SH-SY5Y (cell line): Measurements from ENCODE around the gene HS6ST2.

ENCODE experiments used
- GATA2 ChIP-seq: IDR thresholded peaks from 2 replicates; pipeline ENCODE4 v1.6.1; 2011; ENCODE audit warnings: mild to moderate bottlenecking, low read depth, low read length
- GATA3 ChIP-seq: IDR thresholded peaks from 2 replicates; pipeline ENCODE4 v1.6.1; 2011; ENCODE audit warnings: low read depth, mild to moderate bottlenecking, low read length, moderate library complexity

DNA sequence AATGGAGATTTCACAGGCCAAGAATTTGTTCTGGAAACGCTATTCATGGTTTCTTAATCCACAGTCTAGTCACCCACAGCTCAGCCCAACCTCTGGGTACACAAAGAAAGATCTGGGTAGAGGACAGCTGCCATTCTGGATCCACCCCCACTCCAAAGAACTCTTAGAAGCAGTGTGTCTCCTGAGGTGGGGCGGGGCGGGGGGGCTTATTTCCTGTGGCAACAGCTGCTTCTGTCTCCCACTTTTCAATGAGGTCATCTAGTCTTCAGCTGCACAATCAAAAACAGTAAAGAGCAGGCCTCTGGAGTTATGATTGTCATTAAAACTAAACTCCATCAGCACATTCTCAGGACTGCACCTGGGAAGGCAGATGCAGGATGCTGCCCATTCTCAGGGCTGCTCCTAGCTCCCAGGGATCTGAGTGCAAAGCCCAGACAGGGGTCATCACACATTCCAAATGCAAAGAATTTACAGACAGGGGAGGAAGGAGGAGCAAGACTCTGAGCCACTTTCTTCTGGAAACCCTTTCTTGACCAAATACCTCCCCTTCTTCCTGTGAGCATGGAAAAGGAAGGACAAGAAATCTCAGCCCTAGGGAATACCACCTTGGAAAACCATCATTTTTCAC lies 207.3 kb downstream of the HS6ST2 start:
- TF ChIP-seq GATA2 (no peak), GATA3 (no peak)
